ENCODE results near the gene LAMP5.

LAMP5 gene

GRCh38 chr20:9578594-9578993, 64.2 kb downstream of the LAMP5 start:
- no peak overlapping the region for H3K23ac ChIP-seq (ENCODE audit: low read length)
- H2BK120ac ChIP-seq (ENCODE audit: low read depth, low read length) = no peak overlapping the region
- H3K4me1 ChIP-seq (ENCODE audit: control insufficient read depth, low read depth, low read length) = peaks cover under 1% of the 10 kb centered on the region
- DNase-seq = no peak
- no peaks in the 10 kb centered on the region for H3K27me3 ChIP-seq (ENCODE audit: insufficient read depth, low read length, poor library complexity)
- no peaks in the 10 kb centered on the region for H3K79me1 ChIP-seq (ENCODE audit: low read length)
- no peak overlapping the region for H3K9ac ChIP-seq (ENCODE audit: low read length)
- no peaks in the 10 kb centered on the region for H3K36me3 ChIP-seq (ENCODE audit: control insufficient read depth, insufficient read depth, low read length)
- H3K4me2 ChIP-seq (ENCODE audit: low read length) = no peak overlapping the region
- H3K79me2 ChIP-seq (ENCODE audit: control insufficient read depth, insufficient read depth, low read length) = no peaks in the 10 kb centered on the region
- no peak overlapping the region for H3K18ac ChIP-seq (ENCODE audit: low read length)
- no peak overlapping the region for H4K5ac ChIP-seq (ENCODE audit: low read length)
- no peak overlapping the region for H3K4me3 ChIP-seq (ENCODE audit: low read length)
- H3K56ac ChIP-seq (ENCODE audit: low read length) = no peak overlapping the region
- H2BK15ac ChIP-seq (replicated peaks; ENCODE audit: low read depth) = no peak overlapping the region
- H3K27ac ChIP-seq (ENCODE audit: low read depth, low read length) = no peak overlapping the region
- no CpG with 5 or more reads among the region's 2 CpGs for WGBS (ENCODE audit: extremely low coverage, insufficient coverage, low lambda C conversion rate)
- H2BK5ac ChIP-seq (ENCODE audit: low read length) = no peak overlapping the region
- H4K8ac ChIP-seq (ENCODE audit: low read depth, low read length) = no peak overlapping the region
- no peak overlapping the region for H3K4ac ChIP-seq (ENCODE audit: low read depth, low read length)
- no peak overlapping the region for H2AK5ac ChIP-seq (ENCODE audit: low read length)

All from mesendoderm (in vitro differentiated cells).